ENCODE measurements around the gene RRAGC.

GRCh38 chr1:38905985-38906384 lies 46.4 kb upstream of the RRAGC start:
- TF ChIP-seq POLR2AphosphoS5 (IDR thresholded peaks at IDR 0.05) (no peak), POLR2A (IDR thresholded peaks at IDR 0.05) (no peak), CTCF (IDR thresholded peaks at IDR 0.05) (no peak)
